A673 (cell line): Measurements from ENCODE around the gene TECTA. TPM values are rescaled to one million over a fixed set of nuclear protein-coding genes. Genes with fewer than 3 reads are reported as not detected.

ENCODE experiments used
- BruUV-seq: library from RNA; stranded (reverse); fragments of 400-500 nt; replicated peaks from 2 replicates; lab custom pipeline; 2021; lab: Mats Ljungman, UMichigan
- CTCF ChIA-PET: fragments of 300-600 bp; sonication (Branson Sonifier 250); formaldehyde crosslinking; loops from one replicate; lab custom pipeline; 2022; ENCODE audit warnings: antibody characterized with exemption; lab: Charles Lee
- POLR2A ChIA-PET: fragments of 300-600 bp; sonication (Branson Sonifier 250); formaldehyde crosslinking; loops from one replicate; lab custom pipeline; 2022; ENCODE audit warnings: antibody characterized with exemption; ENCODE audit not compliant: low non-redundant PET; lab: Charles Lee
- DNase-seq: peaks from one replicate; pipeline ENCODE4 v3.0.0-alpha.2; 2015; ENCODE audit warnings: low spot score
- H3K27ac ChIP-seq: fragments of 200-600 bp; sonication (generic); 2 replicates; pipeline ENCODE4 v1.5.1; 2016; ENCODE audit warnings: mixed run types, low read depth, mild to moderate bottlenecking, mixed read lengths, antibody characterized with exemption, low read length; ENCODE audit not compliant: poor library complexity, severe bottlenecking
- H3K27me3 ChIP-seq: fragments of 200-600 bp; sonication (generic); replicated peaks from 2 replicates; pipeline ENCODE4 v1.6.1; 2017; ENCODE audit warnings: mixed run types, low read depth, mild to moderate bottlenecking, mixed read lengths, antibody characterized with exemption, low read length; ENCODE audit not compliant: insufficient read depth, poor library complexity
- H3K36me3 ChIP-seq: fragments of 200-600 bp; sonication (generic); 2 replicates; pipeline ENCODE4 v1.6.1; 2016; ENCODE audit warnings: mixed run types, mild to moderate bottlenecking, mixed read lengths, antibody characterized with exemption, low read length; ENCODE audit not compliant: insufficient read depth, poor library complexity, severe bottlenecking
- H3K4me1 ChIP-seq: fragments of 200-600 bp; sonication (generic); 2 replicates; pipeline ENCODE4 v1.6.1; 2017; ENCODE audit warnings: mixed run types, mild to moderate bottlenecking, mixed read lengths, antibody characterized with exemption, low read length; ENCODE audit not compliant: insufficient read depth, poor library complexity, severe bottlenecking
- H3K4me3 ChIP-seq: fragments of 200-600 bp; sonication (generic); 2 replicates; pipeline ENCODE4 v1.5.1; 2016; ENCODE audit warnings: low read depth, mixed run types, mild to moderate bottlenecking, mixed read lengths, low read length; ENCODE audit not compliant: poor library complexity, severe bottlenecking
- H3K9me3 ChIP-seq: fragments of 200-600 bp; sonication (generic); 2 replicates; pipeline ENCODE4 v1.6.1; 2016; ENCODE audit warnings: mixed run types, low read depth, mild to moderate bottlenecking, mixed read lengths, antibody characterized with exemption, low read length; ENCODE audit not compliant: poor library complexity, severe bottlenecking
- CTCF ChIP-seq: fragments of 300-800, 200-600 bp; sonication (generic); conservative IDR thresholded peaks from 2 replicates; pipeline ENCODE4 v1.5.1; 2017; ENCODE audit warnings: low read depth, mild to moderate bottlenecking, antibody characterized with exemption, low read length, moderate library complexity, mixed read lengths
- EZH2 ChIP-seq: fragments of 200-600 bp; sonication (generic); IDR thresholded peaks from 2 replicates; pipeline ENCODE4 v1.6.1; 2017; ENCODE audit warnings: borderline replicate concordance, low read depth, mild to moderate bottlenecking, mixed read lengths, antibody characterized with exemption, low read length; ENCODE audit not compliant: poor library complexity, severe bottlenecking
- intact Hi-C: fragments of 100-400 bp; cut with micrococcal nuclease; formaldehyde crosslinking; loops from one replicate; pipeline ENCODE4 v1.10.0; 2022; ENCODE audit not compliant: unreplicated experiment
- total RNA-seq: library from RNA; stranded (reverse); gene quantifications from 2 replicates; pipeline ENCODE4 v1.2.3, GENCODE V29; 2021

The TECTA gene
- total RNA-seq, 1 experiment from 2014 or later = 0.19 TPM

GRCh38 chr11:121140369-121140768 is 39.3 kb downstream of the TECTA start:
- H3K27me3 ChIP-seq = peaks cover 5% of the 10 kb centered on the region
- H3K4me3 ChIP-seq = no peak overlapping the region
- no TSS peak for BruUV-seq
- TF ChIP-seq EZH2 (no peak), CTCF (no peak)
- CTCF ChIA-PET = no interaction called here
- no peaks in the 10 kb centered on the region for H3K36me3 ChIP-seq
- H3K9me3 ChIP-seq = no peaks in the 10 kb centered on the region
- H3K27ac ChIP-seq = no peak overlapping the region
- intact Hi-C loops = no loop called here
- no peaks in the 10 kb centered on the region for H3K4me1 ChIP-seq
- POLR2A ChIA-PET = no interaction called here
- no peak for DNase-seq

GRCh38 chr11:121141066-121141465 is 40.0 kb downstream of the TECTA start:
- TF ChIP-seq EZH2 = no peak
- TF ChIP-seq CTCF = no peak
- no TSS peak for BruUV-seq
- H3K4me3 ChIP-seq = no peak overlapping the region
- H3K36me3 ChIP-seq = no peaks in the 10 kb centered on the region
- ChIA-PET POLR2A (no interaction called here), CTCF (no interaction called here)
- H3K27ac ChIP-seq = no peak overlapping the region
- no peak for DNase-seq
- intact Hi-C loops = no loop called here
- H3K4me1 ChIP-seq = no peaks in the 10 kb centered on the region
- peaks cover 5% of the 10 kb centered on the region for H3K27me3 ChIP-seq
- no peaks in the 10 kb centered on the region for H3K9me3 ChIP-seq

GRCh38 chr11:121143921-121144320 is 42.9 kb downstream of the TECTA start:
- no peak for TF ChIP-seq CTCF
- TF ChIP-seq EZH2 = no peak
- Histone ChIP-seq H3K36me3 (no peaks in the 10 kb centered on the region), H3K9me3 (no peaks in the 10 kb centered on the region), H3K4me3 (no peak overlapping the region), H3K27me3 (peaks cover 5% of the 10 kb centered on the region), H3K27ac (no peak overlapping the region), H3K4me1 (no peaks in the 10 kb centered on the region)
- no peak for DNase-seq
- ChIA-PET CTCF (no interaction called here), POLR2A (no interaction called here)
- intact Hi-C loops = no loop called here
- no TSS peak for BruUV-seq
